Naive thymus-derived CD8-positive, alpha-beta T cell (primary cell): ENCODE data around the gene TTLL9. TPM values are rescaled to one million over a fixed set of nuclear protein-coding genes. Genes with fewer than 3 reads are reported as not detected.
A peak's percentile ranks its signal among the peaks of the same experiment; 100 is the strongest.

Experiments
- ATAC-seq, 2 donors: fragments of 150-1000 bp; cut with Tn5 transposase in 1 of 2; sonication (Bioruptor Pico), chemical (Tn5 transposase) in 1 of 2; 1 replicate in 1 of 2; 2 replicates in 1 of 2; pipeline ENCODE4 v1.10.0; 2021; ENCODE audit warnings: mild to moderate bottlenecking in 2 of 2, moderate library complexity in 2 of 2
- POLR2A ChIA-PET: fragments of 350-600 bp; sonication (Branson Sonifier 250); formaldehyde crosslinking; loops from one replicate; lab custom pipeline; 2021; ENCODE audit warnings: antibody characterized with exemption; lab: Charles Lee
- DNase-seq, 10 donors: peaks; one replicate each; pipeline versions ENCODE4 v3.0.0 to v3.0.0-alpha.2; 2020 to 2022
- H3K27ac Mint-ChIP-seq, 10 donors: one replicate each; pipeline ENCODE4 v1.8.0; 2020 to 2022; ENCODE audit warnings: mild to moderate bottlenecking in 10 of 10, mixed read lengths in 10 of 10, moderate library complexity in 4 of 10, inconsistent platforms in 1 of 10
- H3K27me3 Mint-ChIP-seq, 5 donors: one replicate each; pipeline ENCODE4 v1.8.0; 2021 to 2022; ENCODE audit warnings: mixed read lengths in 5 of 5
- H3K36me3 Mint-ChIP-seq, 3 donors: one replicate each; pipeline ENCODE4 v1.8.0; 2020 to 2022; ENCODE audit warnings: mixed read lengths in 3 of 3, mild to moderate bottlenecking in 2 of 3, inconsistent platforms in 1 of 3
- H3K4me1 Mint-ChIP-seq, 4 donors: one replicate each; pipeline ENCODE4 v1.8.0; 2021 to 2022; ENCODE audit warnings: mixed read lengths in 4 of 4
- H3K4me3 Mint-ChIP-seq, 10 donors: one replicate each; pipeline ENCODE4 v1.8.0; 2020 to 2022; ENCODE audit warnings: mild to moderate bottlenecking in 10 of 10, mixed read lengths in 10 of 10, moderate library complexity in 6 of 10, inconsistent platforms in 1 of 10
- H3K9me3 Mint-ChIP-seq, 9 donors: one replicate each; pipeline ENCODE4 v1.8.0; 2020 to 2022; ENCODE audit warnings: mixed read lengths in 9 of 9, mild to moderate bottlenecking in 3 of 9, inconsistent platforms in 1 of 9, moderate library complexity in 1 of 9
- polyA plus RNA-seq, 3 donors: library from polyadenylated mRNA; unstranded; fragments of 300-500 nt; fragmentation: Illumina TruSeq; gene quantifications; one replicate each; pipeline ENCODE4 v1.2.3, GENCODE V29; 2021
- total RNA-seq, 8 experiments: library from RNA in 2 of 8; stranded (reverse) in 2 of 8; gene quantifications; one replicate each; pipeline ENCODE4 v1.2.3 and lab custom pipeline; 2021 to 2026

The TTLL9 gene
- total and polyA plus RNA-seq, 5 experiments from 2014 or later: not detected

DNA sequence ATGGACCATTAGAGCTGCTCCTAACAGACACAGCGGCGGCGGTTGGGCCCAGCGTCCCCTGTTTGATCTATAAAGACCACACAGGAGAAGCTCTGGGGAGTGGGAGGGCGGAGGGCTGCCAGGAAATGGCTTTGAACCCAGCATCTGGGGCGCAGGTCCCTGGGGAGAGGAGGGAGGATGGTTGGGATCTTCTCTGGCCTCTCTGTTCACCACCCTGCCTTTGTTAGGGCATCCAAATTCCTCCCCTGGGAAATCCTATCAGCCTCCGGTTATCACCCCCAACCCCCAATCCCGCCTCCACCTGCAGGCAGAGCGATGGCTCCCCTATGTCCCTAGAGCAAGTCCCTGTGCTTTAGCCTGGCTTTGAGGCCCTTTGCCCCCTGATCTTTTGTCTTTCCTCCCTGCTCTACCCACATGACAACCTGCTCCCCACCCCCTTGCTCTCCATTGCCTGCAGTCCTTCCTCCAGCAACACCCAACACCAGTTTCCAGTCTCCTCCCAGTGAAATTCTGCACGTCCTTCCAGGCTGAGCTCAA, 104.6 kb downstream of the TTLL9 start:
- Mint-ChIP-seq H3K9me3 (no peaks in the 10 kb centered on the region), H3K27ac (no peak overlapping the region), H3K27me3 (peaks cover 27 to 75% (median 30%) of the 10 kb centered on the region in 5 donors), H3K36me3 (no peaks in the 10 kb centered on the region), H3K4me3 (no peak overlapping the region), H3K4me1 (no peaks in the 10 kb centered on the region)
- no peak for DNase-seq
- no peak for ATAC-seq
- POLR2A ChIA-PET: no interaction called here

- no peak overlapping the region for H3K4me3 Mint-ChIP-seq
- POLR2A ChIA-PET: no interaction called here
- ATAC-seq (no peak), DNase-seq (no peak)
- H3K27me3 Mint-ChIP-seq: peaks cover 20 to 67% (median 25%) of the 10 kb centered on the region in 5 donors
- H3K4me1 Mint-ChIP-seq: no peaks in the 10 kb centered on the region
- no peaks in the 10 kb centered on the region for H3K36me3 Mint-ChIP-seq
- no peaks in the 10 kb centered on the region for H3K9me3 Mint-ChIP-seq
- H3K27ac Mint-ChIP-seq: no peak overlapping the region
Observed at GRCh38 chr20:31975874-31976273, 105.4 kb downstream of the TTLL9 start.

DNA sequence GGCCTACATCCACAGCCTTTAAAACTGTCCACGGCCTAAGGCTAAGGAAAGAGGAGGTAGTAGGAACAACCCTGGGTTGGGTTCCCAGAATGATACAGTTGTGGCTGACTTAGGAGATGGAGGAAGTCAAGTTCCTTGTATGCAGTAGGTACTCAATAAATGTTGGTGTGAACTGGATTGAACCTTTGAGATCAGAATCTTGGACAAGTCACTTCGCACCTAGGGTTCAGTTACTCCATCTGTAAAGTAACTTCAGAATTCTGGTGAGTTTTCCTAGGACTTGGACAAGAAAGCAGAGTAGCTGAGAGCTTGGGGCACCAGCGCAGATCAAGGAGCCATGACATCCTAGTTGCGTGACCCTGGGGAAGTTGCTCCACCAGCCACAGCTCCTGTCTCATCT, 106.6 kb downstream of the TTLL9 start:
- H3K9me3 Mint-ChIP-seq: no peaks in the 10 kb centered on the region
- ATAC-seq (no peak), DNase-seq (no peak)
- H3K36me3 Mint-ChIP-seq: no peaks in the 10 kb centered on the region
- POLR2A ChIA-PET: no interaction called here
- peaks cover 18 to 59% (median 25%) of the 10 kb centered on the region in 5 donors for H3K27me3 Mint-ChIP-seq
- H3K27ac Mint-ChIP-seq: no peak overlapping the region
- no peak overlapping the region for H3K4me3 Mint-ChIP-seq
- H3K4me1 Mint-ChIP-seq: no peaks in the 10 kb centered on the region

GRCh38 chr20:31979713-31980426, 109.4 kb downstream of the TTLL9 start:
- H3K4me1 Mint-ChIP-seq: no peaks in the 10 kb centered on the region
- ATAC-seq (no peak), DNase-seq (no peak)
- H3K36me3 Mint-ChIP-seq: no peaks in the 10 kb centered on the region
- H3K27me3 Mint-ChIP-seq: peaks cover 13 to 45% (median 20%) of the 10 kb centered on the region in 5 donors
- H3K27ac Mint-ChIP-seq: peak overlapping the region in 1 of 10 donors; percentile 60
- H3K9me3 Mint-ChIP-seq: no peaks in the 10 kb centered on the region
- POLR2A ChIA-PET: interaction anchor here (0.6 kb wide), 1 partner anchor 73 kb away, joined by 3 read pairs; no protein-coding TSS in a partner anchor
- H3K4me3 Mint-ChIP-seq: no peak overlapping the region

DNA sequence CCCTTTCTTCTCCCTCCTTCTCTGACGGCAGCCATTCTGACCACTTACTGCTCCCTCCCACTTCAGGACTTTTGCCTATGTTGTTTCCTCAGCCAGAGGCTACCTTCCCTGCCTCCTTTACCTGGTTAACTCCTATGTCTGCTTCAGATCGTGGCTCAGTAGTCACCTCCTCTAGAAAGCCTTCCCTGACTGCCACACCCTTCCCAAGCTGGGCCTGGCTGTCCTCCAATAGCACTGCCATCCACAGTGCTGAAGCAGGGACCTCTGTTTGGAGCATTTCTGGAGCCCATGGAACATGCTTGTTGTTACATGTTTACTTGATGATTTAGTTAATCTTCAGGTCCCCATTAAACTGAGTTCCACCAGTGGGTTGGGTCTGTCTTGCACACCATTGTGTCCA, 111.3 kb downstream of the TTLL9 start:
- DNase-seq (no peak), ATAC-seq (no peak)
- POLR2A ChIA-PET: no interaction called here
- Mint-ChIP-seq H3K9me3 (no peaks in the 10 kb centered on the region), H3K4me3 (no peak overlapping the region), H3K36me3 (no peaks in the 10 kb centered on the region), H3K27ac (no peak overlapping the region), H3K27me3 (peaks cover 10 to 31% (median 15%) of the 10 kb centered on the region in 5 donors), H3K4me1 (no peaks in the 10 kb centered on the region)

GRCh38 chr20:31984981-31985471, 114.6 kb downstream of the TTLL9 start:
- POLR2A ChIA-PET: no interaction called here
- DNase-seq (no peak), ATAC-seq (no peak)
- Mint-ChIP-seq H3K36me3 (no peaks in the 10 kb centered on the region), H3K27me3 (peaks cover 2 to 17% (median 8%) of the 10 kb centered on the region in 5 donors), H3K9me3 (no peaks in the 10 kb centered on the region), H3K4me1 (no peaks in the 10 kb centered on the region), H3K27ac (no peak overlapping the region), H3K4me3 (no peak overlapping the region)

GRCh38 chr20:31987744-31988143, 117.3 kb downstream of the TTLL9 start:
- POLR2A ChIA-PET: no interaction called here
- peaks cover 2 to 22% (median 5%) of the 10 kb centered on the region in 5 donors for H3K27me3 Mint-ChIP-seq
- no peaks in the 10 kb centered on the region for H3K4me1 Mint-ChIP-seq

DNA sequence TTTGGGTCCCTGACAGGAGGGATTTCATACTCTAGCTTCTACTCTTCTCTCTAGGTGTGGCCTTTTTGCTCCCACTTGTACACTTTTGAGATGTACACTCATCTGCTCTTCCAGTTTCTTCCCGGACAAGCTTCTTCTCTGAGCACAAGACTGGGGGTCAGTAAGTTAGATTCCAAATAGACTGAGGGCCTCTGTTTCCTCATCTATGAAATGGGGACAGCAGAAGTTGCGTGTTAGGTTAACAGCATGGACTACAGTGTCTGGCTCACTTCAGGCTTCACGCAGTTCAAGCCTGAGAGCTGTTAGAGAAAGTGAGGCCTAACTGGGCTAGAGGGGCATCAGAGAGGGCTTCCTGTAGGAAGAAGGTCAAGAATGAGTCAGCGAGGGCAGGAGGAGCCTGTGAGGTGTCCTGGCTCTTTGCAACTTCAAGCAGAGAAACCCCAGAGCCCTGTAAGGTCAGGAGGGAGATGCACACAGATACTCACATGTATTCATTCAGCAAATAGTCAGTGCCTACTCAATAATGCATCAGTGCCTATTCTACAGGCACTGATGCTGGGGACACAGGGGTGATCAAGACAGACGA, 118.1 kb downstream of the TTLL9 start:
- no peak for ATAC-seq

More at GRCh38 chr20:31987744-31988143, 117.3 kb downstream of the TTLL9 start:
- Mint-ChIP-seq H3K36me3 (no peaks in the 10 kb centered on the region), H3K27ac (no peak overlapping the region), H3K9me3 (no peaks in the 10 kb centered on the region), H3K4me3 (no peak overlapping the region)
- DNase-seq: no peak
- ATAC-seq: no peak

GRCh38 chr20:31989030-31989645, 118.7 kb downstream of the TTLL9 start:
- POLR2A ChIA-PET: no interaction called here

More for the DNA sequence above, 118.1 kb downstream of the TTLL9 start:
- DNase-seq: no peak
- Mint-ChIP-seq H3K4me1 (no peaks in the 10 kb centered on the region), H3K27me3 (peaks cover 1 to 22% (median 7%) of the 10 kb centered on the region in 5 donors), H3K27ac (no peak overlapping the region), H3K4me3 (no peak overlapping the region), H3K36me3 (no peaks in the 10 kb centered on the region), H3K9me3 (no peaks in the 10 kb centered on the region)
- POLR2A ChIA-PET: no interaction called here

DNA sequence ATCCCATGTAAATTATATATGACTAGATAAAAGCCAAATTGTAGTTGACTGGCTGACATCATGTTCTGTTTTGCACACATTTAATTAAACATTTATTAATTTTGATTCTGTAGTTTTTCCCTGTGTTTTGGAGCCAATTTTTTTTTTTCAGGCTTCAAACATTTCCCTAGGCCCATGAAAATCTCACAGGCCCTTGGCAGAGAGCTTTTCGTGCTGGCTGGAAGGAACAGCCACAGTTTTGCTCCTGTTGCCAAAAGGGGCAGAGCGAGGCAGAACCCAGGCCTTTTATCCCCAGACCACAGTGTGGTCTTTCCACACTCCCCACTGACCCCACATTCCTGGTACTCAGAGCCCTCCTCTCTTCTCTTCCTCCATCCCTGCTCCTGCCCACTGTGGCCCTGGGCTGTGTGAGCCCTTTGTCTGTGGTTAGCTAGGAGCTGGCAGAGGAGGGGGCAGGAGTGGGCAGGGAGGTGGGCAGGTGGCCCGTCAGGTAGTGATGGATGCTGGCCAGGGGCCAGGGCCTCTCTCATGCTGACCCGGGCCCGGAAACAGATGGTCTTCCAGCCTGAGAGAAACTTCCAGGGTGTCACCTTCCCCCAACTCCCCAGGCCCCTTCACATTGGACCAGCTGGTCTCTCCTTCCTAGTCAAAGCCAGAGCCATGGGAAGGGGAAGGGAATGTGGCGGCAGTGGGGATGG, 120.4 kb downstream of the TTLL9 start:
- Mint-ChIP-seq H3K27ac (no peak overlapping the region), H3K27me3 (peaks cover 8 to 35% (median 22%) of the 10 kb centered on the region in 5 donors), H3K4me1 (peaks cover 0 to 5% (median 2%) of the 10 kb centered on the region in 4 donors), H3K36me3 (no peaks in the 10 kb centered on the region), H3K4me3 (no peak overlapping the region), H3K9me3 (no peaks in the 10 kb centered on the region)
- POLR2A ChIA-PET: interaction anchor here (0.5 kb wide), 1 partner anchor 841 kb away, joined by 5 read pairs; no protein-coding TSS in a partner anchor
- no peak for DNase-seq
- no peak for ATAC-seq

More at GRCh38 chr20:31989030-31989645, 118.7 kb downstream of the TTLL9 start:
- H3K27ac Mint-ChIP-seq: no peak overlapping the region
- H3K27me3 Mint-ChIP-seq: peaks cover 6 to 26% (median 13%) of the 10 kb centered on the region in 5 donors
- ATAC-seq (no peak), DNase-seq (no peak)
- no peak overlapping the region for H3K4me3 Mint-ChIP-seq
- H3K9me3 Mint-ChIP-seq: no peaks in the 10 kb centered on the region
- H3K4me1 Mint-ChIP-seq: no peaks in the 10 kb centered on the region
- no peaks in the 10 kb centered on the region for H3K36me3 Mint-ChIP-seq

DNA sequence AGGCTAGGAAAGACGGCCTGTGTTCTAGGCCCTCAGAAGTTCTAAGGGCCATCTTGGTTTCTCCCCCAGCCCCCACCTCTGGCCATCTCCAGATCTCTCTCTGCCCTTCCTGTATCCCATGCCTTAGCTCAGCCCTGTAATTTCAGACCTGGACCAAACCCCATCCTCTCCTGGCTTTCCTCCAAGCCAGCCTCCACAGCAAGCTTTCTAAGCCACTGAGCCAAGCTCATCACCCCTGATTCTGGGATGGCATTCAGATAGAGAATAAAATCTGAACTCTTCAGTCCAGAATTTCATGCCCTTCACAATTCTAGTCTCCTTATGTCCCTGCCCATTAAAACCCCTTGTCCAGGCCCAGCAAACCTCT, 120.9 kb downstream of the TTLL9 start:
- ATAC-seq (no peak), DNase-seq (no peak)
- H3K9me3 Mint-ChIP-seq: no peaks in the 10 kb centered on the region
- no peak overlapping the region for H3K4me3 Mint-ChIP-seq
- H3K27me3 Mint-ChIP-seq: peaks cover 11 to 40% (median 28%) of the 10 kb centered on the region in 5 donors
- H3K27ac Mint-ChIP-seq: no peak overlapping the region
- POLR2A ChIA-PET: no interaction called here
- no peaks in the 10 kb centered on the region for H3K36me3 Mint-ChIP-seq
- H3K4me1 Mint-ChIP-seq: peaks cover 0 to 9% (median 3%) of the 10 kb centered on the region in 4 donors

- DNase-seq (no peak), ATAC-seq (no peak)
- Mint-ChIP-seq H3K27ac (no peak overlapping the region), H3K36me3 (no peaks in the 10 kb centered on the region), H3K4me3 (no peak overlapping the region), H3K27me3 (peaks cover 16 to 48% (median 33%) of the 10 kb centered on the region in 5 donors), H3K9me3 (no peaks in the 10 kb centered on the region), H3K4me1 (peaks cover 0 to 15% (median 3%) of the 10 kb centered on the region in 4 donors)
- POLR2A ChIA-PET: interaction anchor here (0.6 kb wide), 1 partner anchor 99 kb away, joined by 4 read pairs; no protein-coding TSS in a partner anchor
Observed at GRCh38 chr20:31992086-31992485, 121.7 kb downstream of the TTLL9 start.
